Stimulated activated CD4-positive, alpha-beta T cell treated with anti-CD3 and anti-CD28 coated beads, Interleukin-1b, Interleukin-23, amount 100 ng/mL, for 48 hours (primary cell): ENCODE measurements around the gene NPEPL1.
"Not testable (repeated sequence)": the region's sequence is repeated elsewhere in the genome, so short reads cannot be mapped to it uniquely, and the experiment has no call there.

Experiments
- DNase-seq: peaks from one replicate; pipeline ENCODE4 v3.0.0-alpha.2; 2020

The NPEPL1 gene

GRCh38 chr20:58714923-58715351 is 22.3 kb downstream of the NPEPL1 start:
- DNase-seq: no peak

DNA sequence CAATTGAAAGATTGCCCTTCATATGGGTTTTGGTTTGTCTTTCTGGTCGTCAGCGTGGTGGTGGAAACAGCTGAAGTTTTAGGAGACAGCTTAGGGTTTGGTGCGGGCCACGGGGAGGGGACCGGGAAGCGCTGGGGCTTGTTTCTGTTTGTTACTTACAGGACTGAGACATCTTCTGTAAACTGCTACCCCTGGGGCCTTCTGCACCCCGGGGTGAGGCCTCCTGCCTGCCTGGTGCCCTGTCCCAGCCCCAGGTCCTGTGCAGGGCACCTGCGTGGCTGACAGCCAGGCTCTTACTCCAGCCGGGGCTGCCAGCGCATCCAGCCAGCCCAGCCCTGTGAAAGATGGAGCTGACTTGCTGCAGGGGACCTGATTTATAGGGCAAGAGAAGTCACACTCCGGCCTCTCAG is 22.8 kb downstream of the NPEPL1 start:
- no peak for DNase-seq

DNA sequence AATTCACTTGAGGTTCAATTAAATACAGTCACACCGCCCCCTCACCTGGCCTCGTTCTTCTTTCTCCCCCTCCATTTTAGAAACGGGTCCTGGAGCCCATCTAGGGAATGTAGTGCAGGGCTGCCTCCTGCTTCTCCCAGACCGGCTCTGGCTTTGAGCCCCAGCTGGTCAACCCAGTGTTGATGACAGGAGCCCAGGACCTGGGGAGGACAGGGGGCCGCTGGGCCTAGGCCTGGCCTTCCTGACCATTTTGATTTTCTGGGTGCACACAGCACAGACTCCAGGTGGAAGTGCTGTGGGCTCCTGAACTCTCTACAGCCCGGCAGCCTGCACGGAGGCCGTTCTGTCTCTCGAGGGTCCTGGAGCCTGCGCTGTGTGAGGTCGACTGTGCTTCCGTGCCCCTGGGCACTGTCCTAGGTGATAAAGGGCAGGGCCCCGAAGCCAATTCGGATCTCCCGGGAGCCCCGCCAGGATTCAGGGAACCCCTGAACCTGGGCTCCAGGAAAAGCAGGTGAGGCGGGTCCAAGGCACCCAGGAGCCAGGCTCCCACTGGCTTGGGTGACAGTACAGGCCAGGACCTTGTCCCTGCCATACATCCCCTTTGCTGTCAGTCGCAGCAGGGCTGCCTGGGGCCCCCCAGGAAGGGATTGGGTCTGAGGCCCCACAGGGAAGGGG is 23.3 kb downstream of the NPEPL1 start:
- no peak for DNase-seq

- no peak for DNase-seq
Observed at GRCh38 chr20:58716476-58717277, 24.1 kb downstream of the NPEPL1 start.

GRCh38 chr20:58717278-58718091 is 24.9 kb downstream of the NPEPL1 start:
- DNase-seq: no peak

DNA sequence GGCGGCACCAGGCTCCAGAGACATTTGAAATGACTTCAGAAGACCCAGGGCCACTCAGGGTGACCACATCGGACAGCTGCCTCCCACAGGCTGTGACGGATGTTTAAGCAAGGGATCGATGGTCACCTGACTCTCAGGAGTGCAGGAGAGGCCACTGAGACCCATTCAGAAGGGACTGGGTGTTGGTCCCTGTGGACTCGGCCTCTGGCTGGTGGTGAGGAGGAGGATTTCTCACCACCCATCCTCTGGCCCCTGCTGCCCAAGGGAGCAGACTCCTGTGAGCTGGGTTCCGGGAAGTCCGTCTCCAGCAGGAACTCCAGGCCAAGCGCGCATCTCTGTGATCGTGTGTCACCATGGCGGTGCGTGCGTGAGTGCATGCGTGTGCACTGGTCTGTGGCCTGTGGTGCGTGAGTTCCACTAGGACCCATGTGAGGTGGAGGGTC is 25.5 kb downstream of the NPEPL1 start:
- no peak for DNase-seq

GRCh38 chr20:58718729-58719128 is 26.1 kb downstream of the NPEPL1 start:
- no peak for DNase-seq

DNA sequence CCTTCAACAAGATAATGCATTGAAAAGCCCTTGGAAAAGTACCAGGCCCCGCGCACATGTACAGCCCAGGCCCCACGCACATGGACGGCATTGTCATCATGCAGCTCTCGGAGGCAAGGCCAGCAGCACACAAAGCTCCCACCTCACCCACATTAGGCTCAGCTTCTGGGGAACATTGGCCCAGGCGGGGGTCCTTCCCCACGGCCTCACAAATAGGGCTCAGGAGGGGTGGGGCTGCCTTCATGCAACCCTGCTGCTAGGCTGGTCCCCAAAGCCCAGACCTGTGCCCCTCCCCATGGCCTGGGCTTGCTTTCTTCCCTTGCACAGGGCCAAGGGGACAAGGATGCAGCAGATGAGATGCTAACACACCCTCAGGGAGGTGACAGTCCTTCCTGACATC is 26.7 kb downstream of the NPEPL1 start:
- no peak for DNase-seq

- DNase-seq: no peak
Observed at GRCh38 chr20:58719971-58720371, 27.4 kb downstream of the NPEPL1 start.

DNA sequence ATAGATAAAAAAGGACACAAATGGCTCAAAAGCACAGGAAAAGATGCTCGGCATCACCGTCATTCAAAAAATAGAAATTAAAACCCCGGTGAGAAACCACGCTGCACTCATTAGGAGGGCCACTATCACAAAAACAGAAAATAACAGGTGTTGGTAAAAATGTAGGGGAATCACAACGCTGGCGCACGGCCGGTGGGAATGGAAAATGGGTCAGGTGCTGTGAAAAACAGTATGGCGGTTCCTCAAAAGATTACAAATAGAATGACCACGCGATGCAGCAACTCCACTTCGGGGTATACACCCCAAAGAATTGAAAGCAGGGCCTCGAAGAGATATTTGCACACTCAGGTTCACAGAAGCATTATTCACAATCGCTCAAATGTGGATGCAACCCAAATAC is 28.3 kb downstream of the NPEPL1 start:
- DNase-seq: no peak

GRCh38 chr20:58721951-58722778 is 29.6 kb downstream of the NPEPL1 start:
- DNase-seq: no peak

DNA sequence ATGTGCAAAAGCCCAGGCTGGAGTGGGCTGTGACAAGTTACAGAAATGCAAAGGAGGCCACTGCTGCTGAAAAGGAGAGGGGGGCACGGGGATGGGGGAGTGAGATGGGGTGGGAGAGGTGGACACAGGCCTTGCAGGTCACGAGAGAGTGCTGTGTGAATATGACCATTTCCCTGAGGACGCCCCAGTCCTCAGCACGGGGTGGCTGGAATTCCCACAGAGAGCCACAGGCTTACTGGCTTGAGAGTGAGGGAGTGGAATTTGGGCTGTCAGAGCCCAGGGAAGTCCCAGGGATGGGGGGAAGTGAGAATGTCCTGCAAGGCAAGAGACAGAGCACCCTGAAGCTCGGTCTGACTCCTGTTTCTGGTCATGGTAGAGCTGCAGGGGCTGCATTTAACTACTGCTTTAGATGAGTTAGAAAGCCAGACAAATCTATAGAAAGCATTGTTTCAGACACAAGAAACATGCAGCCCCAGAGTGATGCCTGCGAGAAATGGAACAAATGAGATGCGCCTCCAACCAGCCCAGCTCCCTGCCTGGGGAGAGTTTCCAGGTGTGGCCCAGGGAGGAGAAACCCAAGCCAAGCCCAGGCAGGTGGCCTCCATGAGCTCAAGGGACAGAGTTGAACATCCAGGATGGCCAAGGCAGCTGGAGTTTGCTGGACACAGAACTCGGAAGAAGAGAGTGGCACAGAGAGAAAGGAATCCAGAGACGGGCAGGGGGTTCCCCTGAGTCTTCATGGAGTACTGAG is 30.5 kb downstream of the NPEPL1 start:
- no peak for DNase-seq

GRCh38 chr20:58723628-58723984 is 31.0 kb downstream of the NPEPL1 start:
- DNase-seq: no peak

DNA sequence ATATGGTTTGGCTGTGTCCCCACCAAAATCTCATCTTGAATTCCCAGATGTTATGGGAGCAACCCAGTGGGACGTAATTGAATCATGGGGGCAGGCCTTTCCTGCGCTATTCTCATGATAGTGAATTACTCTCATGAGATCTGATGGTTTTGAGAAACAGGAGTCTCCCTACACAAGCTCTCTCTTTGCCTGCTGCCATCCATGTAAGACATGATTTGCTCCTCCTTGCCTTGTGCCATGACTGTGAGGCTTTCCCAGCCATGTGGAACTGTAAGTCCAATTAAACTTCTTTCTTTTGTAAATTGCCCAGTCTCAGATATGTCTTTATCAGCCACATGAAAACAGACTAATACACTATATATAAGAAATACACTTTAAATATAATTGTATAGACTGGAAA is 33.6 kb downstream of the NPEPL1 start:
- not testable (repeated sequence) for DNase-seq

DNA sequence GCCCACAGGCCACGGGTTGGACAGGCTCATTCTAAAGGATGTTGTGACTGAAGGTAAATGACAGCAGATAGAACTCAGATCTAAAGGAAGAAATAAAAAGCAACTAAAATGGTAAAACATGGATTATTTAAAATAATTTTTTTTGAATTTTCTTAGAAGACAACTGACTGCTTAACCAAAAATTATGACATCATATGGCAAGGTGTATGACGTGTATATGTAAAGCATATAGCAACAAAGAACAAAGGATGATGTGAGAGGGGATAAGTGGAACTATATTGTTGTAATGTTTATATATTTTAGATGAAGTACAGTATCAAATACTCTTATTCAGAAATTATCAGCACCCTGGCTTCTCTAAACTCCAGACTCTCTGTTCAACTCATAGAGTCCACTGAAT is 38.6 kb downstream of the NPEPL1 start:
- no peak for DNase-seq

DNA sequence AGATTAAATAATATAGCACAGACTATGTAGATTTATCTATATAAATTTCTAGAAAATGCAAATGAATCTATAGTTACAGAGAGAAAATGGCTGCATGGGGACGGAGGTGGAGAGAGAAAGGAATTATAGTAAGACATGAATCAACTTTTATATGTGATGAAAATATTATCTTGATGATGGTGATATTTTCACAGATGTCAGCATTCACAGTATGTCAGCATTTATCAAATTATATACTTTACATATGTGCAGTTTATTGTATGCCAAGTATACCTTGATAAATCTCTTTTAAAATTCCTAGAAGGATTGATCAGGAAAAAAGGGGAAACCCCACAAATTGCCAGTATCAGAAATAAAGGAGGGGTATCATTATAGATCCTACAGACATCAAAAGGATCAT is 44.6 kb downstream of the NPEPL1 start:
- DNase-seq: no peak

DNA sequence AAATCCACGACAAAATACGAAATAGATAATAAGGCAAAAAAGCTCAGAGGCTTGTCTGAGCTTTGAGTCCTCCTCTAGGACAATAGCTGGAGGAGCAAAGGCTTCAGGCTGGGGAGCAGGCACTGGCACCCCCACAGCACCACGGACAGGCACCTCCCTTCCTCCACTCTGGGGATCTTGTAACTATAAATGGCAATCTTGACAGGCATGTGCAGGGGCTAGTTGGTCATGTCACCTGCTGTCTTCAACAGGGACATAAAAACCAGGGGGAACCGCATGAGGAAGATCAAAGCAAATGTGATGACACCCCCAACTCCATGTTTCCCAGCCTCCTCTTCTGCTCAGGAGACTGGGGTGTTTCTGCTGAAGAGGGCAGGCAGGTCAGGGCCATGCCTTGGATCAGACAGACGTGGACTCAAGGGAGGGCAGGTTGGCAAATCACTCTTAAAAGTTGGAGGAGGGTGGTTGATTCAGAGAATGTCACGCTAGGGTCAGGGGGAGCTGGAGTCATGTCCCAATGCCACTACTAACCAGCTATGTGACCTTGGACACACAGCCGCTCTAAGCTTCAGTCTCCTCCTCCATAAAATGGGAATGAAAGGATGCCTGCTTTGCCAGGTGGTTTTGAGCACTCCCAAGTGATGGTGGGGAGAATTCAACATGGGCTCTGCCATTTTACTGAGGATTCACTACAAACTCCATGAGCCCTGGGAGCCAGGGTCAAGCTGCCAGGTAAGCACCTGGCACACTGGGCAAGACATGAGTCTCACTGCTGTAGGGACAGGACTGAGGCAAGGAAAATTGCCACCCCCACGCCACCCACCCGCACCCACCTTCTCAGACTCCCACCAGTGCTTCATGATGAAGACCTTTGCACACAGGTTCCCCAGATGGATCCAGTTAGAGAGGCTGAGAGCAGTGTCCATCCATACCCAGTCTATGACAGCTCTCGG is 48.0 kb downstream of the NPEPL1 start:
- DNase-seq: no peak

GRCh38 chr20:58741384-58741783 is 48.8 kb downstream of the NPEPL1 start:
- DNase-seq: no peak

DNA sequence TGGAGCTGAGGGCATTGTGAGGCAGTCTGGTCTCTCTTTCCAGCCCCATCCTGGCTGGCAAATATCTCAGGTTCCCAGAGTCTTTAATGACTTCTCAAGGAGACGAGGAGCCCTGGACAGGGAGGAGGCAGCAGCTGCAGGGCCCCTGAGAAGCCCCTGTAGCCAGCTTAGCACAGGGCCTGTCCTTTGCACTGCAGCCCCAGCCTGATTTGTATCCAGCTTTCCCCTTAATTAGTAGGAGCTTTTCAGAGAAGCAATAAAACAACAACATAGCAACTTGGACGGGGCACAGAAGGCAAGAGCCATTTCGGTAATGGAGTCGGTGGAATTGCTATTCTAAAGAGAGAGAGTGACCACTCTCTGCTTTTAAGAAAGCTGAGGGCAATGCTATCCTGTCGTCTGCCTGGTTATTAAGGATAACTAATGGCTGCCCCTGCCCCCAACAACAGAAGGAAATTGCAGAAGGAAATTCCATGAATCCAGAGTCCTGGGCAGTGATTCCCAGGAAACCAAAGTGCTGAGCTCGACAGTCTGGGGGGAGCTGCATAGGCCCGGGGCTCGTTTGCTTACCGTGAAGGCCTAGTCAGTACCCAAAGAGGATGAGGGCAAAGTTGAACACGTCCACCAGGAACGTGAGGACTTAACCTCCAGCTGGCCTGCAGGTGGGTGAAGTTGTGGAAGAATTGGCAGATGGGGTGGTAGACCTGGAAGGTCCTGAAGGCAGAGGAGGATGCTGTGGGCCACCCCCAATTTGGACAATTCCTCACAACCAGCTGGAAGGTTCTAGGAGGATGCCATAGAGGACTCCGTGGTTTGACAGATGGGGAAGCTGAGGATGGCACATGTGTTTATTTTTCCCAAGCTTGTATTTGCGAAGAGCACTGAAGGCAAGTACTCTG is 50.3 kb downstream of the NPEPL1 start:
- no peak for DNase-seq
